ENCODE measurements around the gene RNF214.

The RNF214 gene

DNA sequence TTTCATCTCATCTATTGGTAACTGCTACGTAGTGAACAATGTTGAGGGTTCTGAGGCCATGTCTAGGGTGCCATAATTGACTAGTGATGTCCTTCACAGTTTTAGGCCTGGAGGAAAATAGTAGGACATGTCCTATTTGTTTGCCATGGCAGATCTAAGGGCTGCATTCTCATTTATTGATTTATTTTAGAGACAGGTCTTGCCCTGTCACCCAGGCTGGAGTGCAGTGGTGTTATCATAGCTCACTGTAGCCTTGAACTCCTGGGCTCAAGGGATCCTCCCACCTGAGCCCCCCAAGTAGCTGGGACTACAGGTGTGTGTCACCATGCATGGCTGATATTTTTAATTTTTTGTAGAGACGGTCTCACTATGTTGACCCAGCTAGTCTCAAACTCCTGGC, 100.4 kb downstream of the RNF214 start:
- Histone ChIP-seq H3K36me3 (ENCODE audit: control insufficient read depth, insufficient read depth, low read length) (no peaks in the 10 kb centered on the region), H3K27me3 (ENCODE audit: control insufficient read depth, insufficient read depth, low read length) (no peaks in the 10 kb centered on the region), H3K4me3 (ENCODE audit: low read length) (no peak overlapping the region), H3K27ac (ENCODE audit: low read depth, low read length) (no peak overlapping the region), H3K4me1 (ENCODE audit: control insufficient read depth, insufficient read depth, low read length) (peaks cover 8% of the 10 kb centered on the region), H3K9ac (ENCODE audit: low read length) (no peak overlapping the region)

DNA sequence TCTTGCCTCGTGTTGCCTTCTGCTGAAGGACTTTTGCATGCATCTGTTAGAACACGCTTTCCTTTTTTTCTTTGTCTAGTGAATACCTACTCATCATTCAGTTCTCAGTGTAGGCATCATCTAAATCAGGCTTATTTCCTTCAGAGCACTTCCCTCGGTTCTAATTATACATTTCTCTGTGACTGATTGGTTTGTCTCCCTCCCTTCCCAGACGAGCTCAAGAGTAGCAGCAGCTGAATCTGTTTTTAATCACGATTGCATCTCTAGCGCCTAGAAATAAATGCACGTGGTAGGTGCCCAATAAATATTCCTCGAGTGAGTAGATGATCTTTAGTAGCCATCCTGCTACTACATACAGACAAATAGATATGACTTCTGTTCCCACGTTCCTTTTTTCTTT, 101.4 kb downstream of the RNF214 start:
- H3K36me3 ChIP-seq (ENCODE audit: control insufficient read depth, insufficient read depth, low read length) = peaks cover 4% of the 10 kb centered on the region
- H3K4me3 ChIP-seq (ENCODE audit: low read length) = no peak overlapping the region
- no peak overlapping the region for H3K9ac ChIP-seq (ENCODE audit: low read length)

DNA sequence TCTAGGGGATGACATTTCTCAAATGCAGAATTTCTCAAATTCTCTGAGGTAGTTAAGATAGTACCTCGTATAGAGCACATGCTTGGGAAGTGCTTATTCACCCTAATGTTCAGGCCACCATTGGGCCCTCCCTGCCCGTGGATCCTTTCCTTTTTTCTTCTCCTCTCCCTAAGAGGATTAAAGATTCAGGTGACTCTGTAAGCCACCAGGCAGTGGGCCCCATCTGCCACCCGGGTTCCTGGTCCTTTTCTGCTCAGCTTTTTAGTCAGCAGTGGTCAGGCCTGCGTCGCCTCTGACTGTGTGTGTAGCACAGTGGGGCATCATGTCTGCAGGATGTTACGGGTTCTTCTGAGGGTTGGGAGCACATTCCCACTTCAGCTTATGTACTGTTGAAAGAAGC, 102.4 kb downstream of the RNF214 start:
- Histone ChIP-seq H3K4me1 (ENCODE audit: control insufficient read depth, insufficient read depth, low read length) (no peaks in the 10 kb centered on the region), H3K27ac (ENCODE audit: low read depth, low read length) (no peak overlapping the region), H3K4me3 (ENCODE audit: low read length) (no peak overlapping the region), H3K9ac (ENCODE audit: low read length) (no peak overlapping the region), H3K36me3 (ENCODE audit: control insufficient read depth, insufficient read depth, low read length) (peaks cover 4% of the 10 kb centered on the region), H3K27me3 (ENCODE audit: control insufficient read depth, insufficient read depth, low read length) (no peaks in the 10 kb centered on the region)

More for the DNA sequence above, 101.4 kb downstream of the RNF214 start:
- no peaks in the 10 kb centered on the region for H3K27me3 ChIP-seq (ENCODE audit: control insufficient read depth, insufficient read depth, low read length)
- H3K27ac ChIP-seq (ENCODE audit: low read depth, low read length) = no peak overlapping the region
- peaks cover 5% of the 10 kb centered on the region for H3K4me1 ChIP-seq (ENCODE audit: control insufficient read depth, insufficient read depth, low read length)

DNA sequence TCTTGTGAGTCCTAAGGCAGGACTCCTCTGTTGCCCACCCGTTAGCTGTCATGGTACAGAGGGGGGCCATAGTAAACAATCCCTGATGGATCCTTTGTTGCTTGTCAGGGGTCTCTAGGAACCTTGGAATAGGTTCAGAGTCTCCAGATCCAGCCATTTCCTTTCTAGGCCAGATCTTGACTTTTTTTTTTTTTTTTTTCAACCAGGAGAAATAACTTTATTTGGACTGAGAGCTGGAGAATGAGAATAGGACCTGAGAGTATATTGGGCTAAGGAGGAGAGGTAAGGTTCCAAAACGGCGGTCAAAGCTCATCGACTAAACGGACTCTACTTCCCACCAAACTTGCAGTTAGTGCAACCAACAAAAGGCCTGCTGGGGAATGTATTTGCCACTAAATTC, 102.9 kb downstream of the RNF214 start:
- Histone ChIP-seq H3K27me3 (ENCODE audit: control insufficient read depth, insufficient read depth, low read length) (no peaks in the 10 kb centered on the region), H3K27ac (ENCODE audit: low read depth, low read length) (no peak overlapping the region), H3K4me3 (ENCODE audit: low read length) (no peak overlapping the region), H3K36me3 (ENCODE audit: control insufficient read depth, insufficient read depth, low read length) (peaks cover 4% of the 10 kb centered on the region), H3K4me1 (ENCODE audit: control insufficient read depth, insufficient read depth, low read length) (no peaks in the 10 kb centered on the region), H3K9ac (ENCODE audit: low read length) (no peak overlapping the region)
